CD4-positive, alpha-beta T cell treated with Interleukin-6 for 4 hours (primary cell): ENCODE data around the gene TUSC2.

Source experiments
- DNase-seq: peaks from one replicate; pipeline ENCODE4 v3.0.0-alpha.2; 2020; ENCODE audit warnings: mixed read lengths

Gene TUSC2

DNA sequence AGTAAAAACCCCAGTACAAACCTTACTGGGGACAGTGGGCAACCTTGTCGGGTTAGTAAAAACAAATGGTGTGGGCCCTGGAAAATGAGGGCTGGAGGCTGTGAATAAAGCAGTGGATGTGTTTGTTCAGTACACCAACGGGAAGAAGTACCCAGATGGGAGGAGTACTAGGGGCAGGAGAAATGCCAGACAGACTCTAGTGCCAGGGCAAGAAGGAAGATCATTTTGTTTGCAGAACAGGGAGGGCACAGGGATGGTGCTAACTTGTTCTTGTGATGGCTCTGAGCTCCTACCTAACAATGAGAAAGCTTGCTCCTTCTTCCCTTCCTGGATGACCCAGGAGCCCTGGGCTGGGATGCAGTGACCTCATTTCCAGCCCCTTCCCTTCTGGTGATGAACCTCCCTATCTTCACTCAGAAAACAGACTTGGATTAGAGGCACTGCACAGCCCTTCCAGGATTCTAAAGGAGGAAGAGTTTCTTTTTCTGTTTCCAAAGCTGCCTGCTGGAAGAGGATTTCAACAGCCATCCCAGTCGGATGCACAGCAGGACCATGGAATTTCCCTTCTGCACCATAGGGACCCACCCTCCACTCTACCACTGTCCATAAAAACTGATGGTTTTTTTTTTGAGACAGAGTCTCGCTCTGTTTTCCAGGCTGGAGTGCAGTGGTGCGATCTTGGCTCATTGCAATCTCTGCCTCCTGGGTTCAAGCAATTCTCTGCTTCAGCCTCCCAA is 6.5 kb upstream of the TUSC2 start:
- DNase-seq: no peak

DNA sequence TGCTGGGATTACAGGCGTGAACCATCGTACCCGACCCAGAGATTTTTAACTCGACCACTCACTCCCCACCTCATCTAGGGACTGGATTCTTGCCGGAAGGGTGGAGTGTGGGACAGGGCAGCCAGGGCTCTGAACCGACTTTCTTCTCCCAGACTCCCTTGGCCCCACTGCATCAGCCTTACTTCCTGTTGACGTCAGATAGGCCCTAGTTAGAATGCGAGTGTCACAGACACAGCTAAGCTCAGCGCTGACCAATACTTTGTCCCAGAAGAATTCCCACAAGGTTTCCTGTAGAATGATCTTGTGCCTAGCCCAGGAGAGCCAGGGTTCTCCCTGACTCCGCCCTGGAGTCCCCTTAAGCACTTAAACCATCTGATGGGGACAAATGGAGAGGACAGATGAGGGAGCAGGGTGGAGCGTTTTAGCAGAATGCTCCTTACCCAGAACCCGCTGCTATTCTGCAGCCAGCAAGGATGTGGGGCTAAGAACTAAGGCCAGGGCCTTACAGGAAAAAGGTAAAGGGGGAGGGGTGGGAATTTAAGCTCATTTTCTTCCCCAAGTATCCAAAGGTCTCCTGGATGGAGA is 5.8 kb upstream of the TUSC2 start:
- DNase-seq: no peak

DNA sequence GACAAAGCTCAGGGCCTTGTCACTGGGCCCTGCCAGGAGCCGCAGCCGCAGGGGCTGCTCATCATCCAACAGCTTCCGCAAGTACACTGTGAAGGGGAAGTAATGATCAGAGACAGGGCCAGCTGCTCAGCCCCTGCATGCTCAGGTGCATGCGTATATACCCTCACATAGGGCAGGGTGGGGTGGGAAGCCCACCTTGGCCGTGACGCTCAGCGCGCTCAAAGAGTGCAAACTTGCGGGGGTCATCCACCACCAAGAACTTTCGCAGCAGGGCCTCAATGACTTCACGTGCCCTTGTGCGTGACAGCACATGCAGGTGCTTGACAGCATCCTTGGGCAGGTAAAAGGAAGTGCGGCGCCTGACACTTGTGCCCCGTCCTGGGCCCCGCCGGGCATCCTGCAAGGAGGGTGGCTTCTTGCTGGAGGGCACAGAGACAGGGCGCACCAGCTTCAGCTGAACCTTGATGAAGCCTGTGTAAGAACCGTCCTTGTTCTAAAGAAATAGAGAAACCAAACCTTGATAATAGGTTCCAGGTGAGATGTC is 3.4 kb upstream of the TUSC2 start:
- no peak for DNase-seq

DNA sequence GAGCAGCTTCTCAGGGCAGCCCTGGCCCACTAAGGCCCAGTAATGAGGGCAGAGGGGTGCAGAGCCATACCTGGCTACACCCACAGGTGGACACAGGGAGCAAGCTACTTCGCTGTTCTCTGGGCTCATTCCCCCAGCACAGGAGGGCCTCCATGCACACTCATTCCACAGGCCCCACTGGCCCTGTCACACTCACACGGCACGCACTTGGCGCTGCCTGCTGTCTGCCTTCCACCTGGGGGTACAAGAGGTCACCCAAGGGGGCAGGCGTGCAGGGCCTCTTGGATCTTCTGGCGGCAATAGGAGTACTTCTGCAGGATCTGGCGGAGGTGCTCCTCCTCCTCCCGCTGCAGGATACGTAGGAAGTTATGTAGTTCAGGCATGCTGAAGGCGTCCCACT is 2.3 kb upstream of the TUSC2 start:
- DNase-seq: no peak

DNA sequence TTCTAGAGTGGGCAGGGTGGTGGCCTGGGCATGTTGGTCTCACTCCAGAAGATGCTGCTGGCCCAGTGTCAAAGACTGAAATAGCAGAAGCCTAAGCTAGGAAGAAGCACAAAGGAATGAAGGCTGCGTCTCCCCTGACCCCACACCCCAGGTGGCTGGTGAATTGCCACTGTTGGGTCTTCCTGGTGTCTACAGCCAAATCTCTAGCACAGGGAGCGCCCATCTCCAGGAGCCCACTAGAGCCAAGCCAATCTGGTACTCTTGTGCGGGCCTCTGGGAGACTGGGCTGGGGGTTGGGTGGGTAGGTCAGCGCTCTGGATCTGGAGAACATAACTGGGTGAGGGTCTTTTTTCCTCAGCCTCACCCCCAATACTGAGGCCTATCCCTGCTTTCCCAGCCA is 894 bp downstream of the TUSC2 start:
- DNase-seq: no peak

DNA sequence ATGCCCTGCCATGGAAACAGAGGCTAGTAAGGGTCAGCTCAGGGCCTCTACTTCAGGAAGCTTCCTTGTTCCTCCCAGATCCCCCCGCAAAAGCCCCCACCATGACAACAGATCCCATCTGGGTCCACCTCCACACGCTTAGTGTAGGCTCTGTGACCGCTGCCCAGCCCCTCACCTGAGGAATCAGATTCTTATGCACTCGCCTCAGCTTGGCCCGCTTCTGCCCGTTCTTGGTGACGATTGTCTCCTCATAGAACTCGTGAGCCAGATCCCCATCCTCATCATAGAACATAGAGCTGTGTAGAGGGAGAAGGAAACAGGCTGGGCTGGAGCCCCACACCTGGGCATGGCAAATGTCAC is 1.9 kb downstream of the TUSC2 start:
- no peak for DNase-seq

DNA sequence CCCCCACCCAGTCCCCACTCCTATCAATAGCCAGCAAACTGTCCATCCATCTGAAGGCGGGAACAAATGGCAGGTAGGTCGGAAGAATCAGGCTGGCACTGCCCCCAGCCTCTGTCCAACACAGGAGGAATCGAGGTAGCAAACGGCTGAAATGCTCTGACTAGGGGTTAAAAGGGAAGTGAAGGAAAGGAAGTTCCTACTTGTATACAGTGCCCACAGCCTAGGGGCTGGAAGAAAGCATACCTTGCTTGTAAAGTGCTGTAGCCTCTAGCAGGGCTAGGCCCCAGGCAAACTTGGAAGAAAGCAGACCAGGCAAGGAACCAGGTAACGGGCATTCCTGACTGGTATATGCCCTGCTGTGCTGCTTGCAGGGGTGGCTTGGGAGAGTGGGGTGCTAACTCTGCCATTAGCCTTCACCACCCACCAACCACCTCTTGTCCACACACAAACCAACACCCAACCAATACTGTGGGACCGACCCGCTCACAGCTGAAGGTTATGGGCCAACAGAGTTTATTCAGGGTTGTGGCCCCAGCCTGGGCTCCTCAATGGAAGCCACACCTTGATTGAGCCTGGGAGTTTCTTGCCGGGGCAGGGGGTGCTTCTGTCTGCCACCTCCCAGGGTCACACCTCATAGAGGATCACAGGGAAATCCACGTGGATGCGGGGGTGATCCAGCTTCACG is 2.4 kb downstream of the TUSC2 start:
- DNase-seq: no peak

DNA sequence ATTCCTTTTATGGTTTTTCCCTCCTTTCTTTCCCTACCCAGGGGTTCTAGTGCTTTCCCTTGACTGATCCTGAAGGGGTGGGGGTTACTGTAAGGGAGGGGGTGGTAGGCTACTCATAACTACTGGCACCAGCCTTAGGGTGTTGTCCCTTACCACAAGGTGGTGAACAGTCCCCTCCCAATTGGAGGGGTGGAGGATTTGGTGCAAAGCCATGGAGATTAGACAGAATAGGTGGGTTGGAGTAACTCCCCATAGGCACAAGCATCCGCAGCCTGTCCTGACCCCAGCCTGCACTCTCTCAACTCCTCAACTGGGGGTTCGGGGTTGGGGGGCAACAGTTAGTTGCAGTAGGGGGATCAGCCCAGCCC is 2.9 kb downstream of the TUSC2 start:
- DNase-seq: no peak

DNA sequence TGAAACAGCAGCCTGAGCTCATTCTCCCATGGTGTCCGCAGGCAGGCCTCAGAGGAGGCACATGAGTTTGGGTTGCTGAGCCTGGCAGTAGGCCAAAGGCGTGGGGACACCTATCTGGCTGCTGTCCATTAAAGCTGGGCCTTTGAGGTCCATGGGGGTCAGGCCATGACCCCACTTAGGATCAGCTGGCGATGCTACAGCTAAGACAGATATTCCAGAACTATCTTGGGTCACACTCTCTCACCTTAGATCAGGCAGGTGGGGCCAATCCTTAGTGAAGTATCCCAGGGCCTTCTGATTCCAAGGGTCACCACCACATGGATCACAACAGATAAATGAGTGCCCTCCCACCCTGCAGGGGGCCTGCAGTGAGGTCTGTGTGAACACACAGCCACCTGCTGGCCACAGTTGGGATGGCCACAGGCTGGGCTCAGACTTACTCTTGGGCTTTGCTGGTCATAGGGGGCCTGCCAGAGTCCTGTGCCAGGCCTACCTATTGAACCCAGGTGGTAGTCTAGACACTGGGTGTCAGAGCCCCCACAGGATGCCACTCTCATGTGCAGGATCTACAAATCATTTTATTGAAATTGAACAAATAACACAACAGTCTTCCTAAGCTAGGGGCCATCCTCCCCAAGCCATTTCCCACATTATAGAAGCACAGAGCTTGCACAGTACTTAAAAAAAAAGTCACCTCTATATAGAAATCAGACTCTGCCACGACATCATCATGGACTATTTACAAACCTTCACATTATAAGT is 3.5 kb downstream of the TUSC2 start:
- peak; percentile 67 for DNase-seq

DNA sequence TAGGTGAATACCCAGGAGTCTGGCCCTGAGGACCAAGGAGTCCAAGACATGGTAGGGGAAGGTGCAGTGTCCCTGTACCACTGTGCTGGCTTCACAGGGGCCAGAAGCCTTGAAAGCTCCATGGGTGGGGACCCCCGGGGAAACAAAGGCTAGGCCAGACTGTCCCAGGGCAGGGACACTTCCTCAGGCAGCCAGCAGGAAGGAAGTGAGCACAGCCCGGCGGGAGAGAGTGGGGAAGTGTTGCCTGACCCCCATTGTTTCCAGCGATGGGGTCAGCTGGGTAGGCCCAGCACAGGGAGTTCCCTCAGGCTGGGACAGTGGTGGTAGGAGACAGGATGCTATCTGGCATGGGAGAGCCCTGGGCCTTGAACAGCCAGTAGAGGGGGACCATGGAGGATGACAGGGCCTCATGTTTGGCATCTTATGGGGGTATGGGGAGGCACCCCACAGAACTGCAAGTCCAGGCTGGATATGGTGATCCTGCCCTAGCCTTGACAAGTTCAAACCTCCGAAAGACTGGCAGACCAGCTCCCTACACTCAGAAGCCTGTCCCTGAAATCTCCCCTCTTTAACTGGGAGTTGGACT is 4.3 kb downstream of the TUSC2 start:
- DNase-seq: no peak

DNA sequence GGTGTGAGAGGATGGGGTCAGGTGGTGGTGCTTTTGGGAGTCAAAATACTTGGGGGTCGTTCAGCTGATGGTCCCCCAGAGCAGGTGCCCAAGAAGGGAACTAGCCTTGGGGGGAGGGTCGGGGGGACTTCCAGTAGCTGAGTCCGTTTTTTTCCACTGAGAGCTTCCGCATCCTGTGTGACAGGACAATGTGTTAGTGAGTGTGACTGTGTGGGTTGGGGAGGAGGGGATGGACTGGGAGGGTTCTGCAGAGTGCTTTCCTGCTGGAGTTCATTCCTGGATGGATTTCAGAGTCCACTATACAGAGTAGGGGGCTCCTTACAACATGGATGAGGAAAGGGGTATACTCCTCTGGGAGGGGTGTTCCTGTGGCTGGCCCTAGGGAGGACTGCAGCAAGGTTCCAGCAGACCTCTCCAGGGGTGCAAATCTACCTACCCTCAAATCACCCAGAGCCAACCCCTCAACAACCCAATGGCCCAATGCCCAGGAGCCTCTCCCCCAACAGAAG is 4.9 kb downstream of the TUSC2 start:
- DNase-seq: no peak

DNA sequence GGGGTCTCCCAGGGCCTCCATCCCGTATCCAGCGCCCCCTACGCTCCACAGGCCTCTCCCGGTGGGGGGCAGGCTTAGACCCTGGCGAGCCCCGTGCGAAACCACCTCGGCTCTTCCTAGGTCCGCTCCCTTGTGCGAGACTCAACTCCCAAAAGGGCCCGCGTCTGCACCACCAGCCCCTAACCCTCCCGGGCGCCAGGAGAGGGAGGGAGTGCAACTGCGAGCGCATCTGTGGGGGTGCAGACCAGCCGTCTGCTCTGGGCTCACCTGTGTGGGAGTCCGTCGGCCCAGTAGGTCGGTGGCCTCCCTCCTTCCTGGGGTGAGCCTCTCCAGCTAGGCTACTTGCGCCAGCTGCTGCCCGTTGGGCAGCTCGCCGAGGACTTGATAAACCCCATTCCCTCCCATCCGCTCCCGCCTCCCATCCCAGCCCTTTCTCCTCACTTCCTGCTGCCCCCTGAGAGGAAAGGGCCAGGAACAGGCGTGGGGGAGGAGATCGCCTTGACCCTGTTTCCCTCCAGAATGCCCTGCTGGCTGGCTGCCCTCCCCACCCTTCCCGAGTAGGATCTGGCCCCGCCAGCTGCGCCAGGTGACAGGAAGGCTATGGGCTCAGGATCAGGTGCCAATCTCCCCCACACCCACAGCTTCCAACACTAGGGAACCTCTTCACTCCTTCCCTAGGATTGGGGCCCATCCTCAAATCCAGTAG is 5.5 kb downstream of the TUSC2 start, which contains the start of gene HYAL2:
Gene HYAL2, minus strand, starts transcription at position 360 of the 706 bp plus-strand sequence. CDS start 2,256 bp downstream, outside the sequence.
- no peak for DNase-seq

DNA sequence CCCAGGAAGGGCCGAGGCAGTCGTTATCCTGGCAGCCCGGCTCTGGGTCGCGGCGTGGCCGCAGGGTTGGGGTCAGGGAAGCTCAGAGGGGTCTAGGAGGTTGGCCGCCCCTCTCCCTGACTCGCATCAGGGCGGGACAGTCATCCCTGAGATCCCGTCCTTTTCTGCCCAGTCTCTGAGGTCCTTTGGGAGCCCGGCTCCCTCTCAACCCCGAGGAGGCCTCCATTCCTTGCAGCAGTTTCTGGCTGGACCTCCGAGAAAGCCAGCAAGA is 6.0 kb downstream of the TUSC2 start:
- DNase-seq: no peak

DNA sequence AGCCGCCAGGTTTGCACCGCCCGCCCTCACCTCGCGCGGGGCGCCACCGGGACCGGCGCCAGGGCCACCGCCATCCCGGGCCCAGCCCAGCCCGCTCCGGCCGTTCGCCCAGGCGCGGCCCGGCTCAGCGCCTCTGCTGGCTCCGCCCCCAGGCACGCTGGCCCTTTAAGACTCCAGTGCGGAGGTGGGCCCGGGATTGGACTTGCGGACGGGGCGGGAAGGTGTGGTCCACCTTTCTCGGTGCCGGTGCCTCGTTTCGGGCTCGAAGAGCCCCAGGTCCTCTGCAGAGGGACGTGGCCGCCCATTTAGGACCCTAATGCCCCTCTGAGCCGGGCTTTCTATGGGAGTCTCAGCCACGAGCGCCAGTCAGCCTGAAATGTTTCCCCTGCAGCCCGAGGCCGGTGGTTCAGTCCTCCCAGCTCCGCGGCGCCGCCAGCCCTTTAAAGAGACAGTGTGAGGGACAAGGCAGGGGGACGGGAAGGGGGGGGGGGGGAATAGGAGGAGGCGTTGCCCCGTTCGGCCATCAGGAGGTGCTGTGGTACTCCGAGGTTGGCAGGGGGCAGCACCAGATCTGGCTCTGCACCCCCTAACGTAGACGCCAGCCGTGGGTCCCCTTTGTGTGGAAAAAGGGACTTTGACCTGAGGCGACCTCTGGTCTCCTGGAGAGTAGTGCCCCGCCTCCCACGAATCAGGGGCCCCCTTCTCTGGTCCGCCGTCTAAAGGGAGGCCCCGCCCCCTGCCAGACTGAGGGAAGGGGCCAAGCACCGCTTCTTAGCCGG is 6.5 kb downstream of the TUSC2 start:
- DNase-seq: peak; percentile 88

DNA sequence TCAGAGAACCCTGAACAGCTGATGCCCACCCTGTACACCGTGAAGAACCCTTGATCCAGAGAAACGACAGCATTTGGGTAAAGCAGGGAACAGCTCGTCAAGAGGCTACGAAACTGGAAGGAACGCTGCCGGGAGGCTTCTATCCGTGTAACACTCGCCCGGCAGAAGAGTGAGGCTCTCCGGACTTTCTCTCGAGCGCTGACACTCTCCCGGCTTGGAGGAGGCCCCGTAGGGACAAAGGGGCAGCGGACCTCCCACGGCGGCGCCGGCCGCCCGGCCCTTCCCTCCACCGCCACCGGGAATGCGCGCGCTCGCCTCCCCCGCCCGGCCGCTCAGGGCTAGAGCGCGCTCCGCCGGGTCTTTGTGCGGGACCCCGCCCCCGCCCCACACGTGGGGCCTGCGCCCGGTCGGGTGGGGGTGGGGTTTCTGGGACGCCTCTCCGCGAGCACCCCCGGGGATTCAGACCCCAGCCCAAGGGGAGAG is 7.1 kb downstream of the TUSC2 start:
- DNase-seq: peak; percentile 79

DNA sequence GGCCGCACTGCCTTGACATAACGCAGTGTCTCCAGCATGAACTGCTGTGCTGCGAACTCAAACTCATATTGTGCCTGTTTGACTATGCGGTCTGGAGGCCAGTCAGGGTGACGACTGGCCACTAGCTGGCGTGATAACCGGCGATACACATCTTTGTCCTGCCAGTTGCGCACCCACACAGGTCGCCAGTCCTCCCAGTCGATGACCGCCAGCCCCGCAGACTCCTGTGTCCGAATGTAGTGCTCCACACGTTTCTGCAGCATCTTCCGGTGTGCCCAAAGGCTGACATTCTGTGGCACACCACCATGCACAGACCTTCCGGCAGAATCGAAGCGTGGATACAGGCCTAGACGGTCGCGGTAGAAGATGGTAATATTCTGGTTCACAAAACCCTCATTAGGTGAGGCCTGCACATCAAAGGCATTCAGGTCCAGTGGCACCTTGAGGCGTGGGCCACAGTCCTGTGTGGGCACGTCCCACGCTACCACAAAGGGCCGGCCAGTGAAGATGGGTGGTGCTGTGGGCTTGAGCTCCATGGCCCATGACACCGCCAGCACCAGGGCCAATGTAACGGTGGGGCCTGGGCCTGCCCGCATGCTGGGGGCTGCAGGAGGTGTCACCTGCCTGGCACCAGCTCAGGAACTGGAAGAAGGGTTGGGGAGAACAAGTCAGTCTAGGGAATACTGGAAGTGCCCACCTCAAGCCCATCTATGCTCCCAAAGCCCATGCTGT is 8.0 kb downstream of the TUSC2 start:
- no peak for DNase-seq

DNA sequence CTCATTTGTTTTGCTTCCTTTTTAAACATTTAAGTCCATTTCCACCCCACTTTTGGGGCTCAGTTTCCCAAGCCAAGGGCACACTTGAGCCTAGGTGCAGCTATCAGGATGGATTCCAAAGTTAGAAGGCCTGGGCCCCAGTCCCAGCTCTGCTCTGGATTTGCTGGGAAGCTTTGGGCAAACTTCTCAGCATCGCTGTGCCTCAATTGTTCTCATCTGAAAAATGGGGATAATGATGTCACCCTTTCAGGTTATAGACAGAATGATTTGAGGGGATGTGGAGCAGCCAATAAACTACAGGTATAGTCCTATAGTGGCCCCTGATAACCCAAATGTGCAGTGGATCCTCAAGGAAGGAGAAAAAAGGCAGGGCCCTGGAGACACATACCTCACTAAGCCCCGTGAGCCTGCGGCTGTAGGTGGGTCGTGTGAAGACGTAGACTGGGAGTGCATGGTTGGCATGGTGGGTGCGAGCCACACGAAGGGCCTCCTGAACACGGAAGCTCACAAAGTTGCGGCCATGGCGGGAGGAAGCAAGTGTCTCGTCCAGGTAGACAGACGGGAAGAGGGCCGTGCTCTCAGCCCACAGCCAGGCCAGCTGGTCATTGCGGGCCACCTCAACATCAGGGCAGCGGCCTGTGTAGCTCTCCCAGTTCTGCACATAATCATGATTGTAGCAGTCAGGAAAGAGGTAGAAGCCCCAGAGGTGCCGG is 8.7 kb downstream of the TUSC2 start:
- DNase-seq: no peak

DNA sequence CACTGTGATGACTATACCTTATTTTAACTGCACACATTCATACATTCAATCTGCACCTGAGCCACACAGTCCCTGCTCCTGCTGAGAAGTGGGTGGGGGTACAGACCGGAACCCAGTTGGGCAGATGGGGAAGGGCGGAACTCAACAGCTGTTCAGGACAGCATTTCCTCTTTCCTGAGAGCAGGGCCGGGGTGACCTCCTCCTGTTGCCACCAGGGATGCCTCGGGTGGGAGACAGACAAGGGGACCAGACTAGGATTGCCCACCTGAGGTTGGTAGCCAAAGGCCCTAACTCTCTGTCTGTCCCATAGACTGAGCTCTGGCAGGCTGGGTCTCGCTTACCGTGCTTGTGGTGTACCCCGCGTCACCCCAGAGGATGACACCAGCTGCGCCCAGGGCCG is 9.4 kb downstream of the TUSC2 start:
- DNase-seq: no peak

DNA sequence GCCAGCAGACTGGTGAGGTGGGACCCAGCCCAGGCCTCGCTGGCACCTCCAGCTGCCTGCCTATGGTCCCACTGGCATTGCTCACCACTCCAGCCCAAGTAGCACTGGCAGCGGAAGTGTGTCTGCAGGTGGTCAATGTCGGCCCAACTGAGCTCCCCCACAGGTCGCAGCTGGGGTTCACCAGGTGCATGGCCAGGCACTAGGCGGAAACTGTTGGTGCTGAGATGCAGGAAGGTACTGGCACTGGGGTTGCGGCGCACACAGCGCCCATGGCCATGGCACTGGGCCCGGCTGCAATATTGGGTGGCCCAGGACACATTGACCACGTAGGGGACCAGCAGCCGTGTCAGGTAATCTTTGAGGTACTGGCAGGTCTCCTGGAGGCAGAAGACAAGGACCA is 9.9 kb downstream of the TUSC2 start:
- DNase-seq: no peak

DNA sequence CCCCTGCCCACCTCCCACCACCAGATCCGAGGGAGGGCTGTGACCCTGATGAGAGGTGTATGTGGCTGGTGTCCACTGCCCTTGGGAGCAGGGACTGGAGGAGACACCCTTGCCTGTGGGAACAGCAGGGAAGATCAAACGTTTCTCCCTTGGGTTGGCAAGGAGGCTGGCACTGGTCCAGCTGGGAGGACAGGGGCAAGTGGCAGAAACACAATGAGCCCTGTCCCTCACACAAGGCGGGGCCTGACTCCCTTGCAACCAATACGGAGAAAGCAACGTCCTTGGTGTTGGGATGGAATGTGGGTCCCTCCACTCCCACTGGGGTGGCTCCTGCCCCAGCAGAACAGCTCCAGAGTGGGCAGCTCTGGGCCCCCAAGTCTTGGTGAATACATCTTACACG is 10.7 kb downstream of the TUSC2 start:
- no peak for DNase-seq
